CD4-positive, alpha-beta T cell (primary cell): ENCODE results near the gene RNF6. TPM values are rescaled to one million over a fixed set of nuclear protein-coding genes. Genes with fewer than 3 reads are reported as not detected.

Experiments
- ATAC-seq: fragments of 200-7000 bp; cut with Tn5 transposase; one replicate; pipeline ENCODE4 v1.10.0; 2022; ENCODE audit warnings: mild to moderate bottlenecking; ENCODE audit not compliant: poor library complexity
- CTCF ChIA-PET: fragments of 350-600 bp; sonication (Branson Sonifier 250); formaldehyde crosslinking; loops from one replicate; lab custom pipeline; 2021; ENCODE audit warnings: antibody characterized with exemption, inconsistent platforms; lab: Charles Lee
- POLR2A ChIA-PET: fragments of 350-600 bp; sonication (Branson Sonifier 250); formaldehyde crosslinking; loops from one replicate; lab custom pipeline; 2021; ENCODE audit warnings: antibody characterized with exemption, inconsistent platforms; lab: Charles Lee
- DNase-seq, 14 experiments: peaks; one replicate each; pipeline ENCODE4 v3.0.0-alpha.2; 2013 to 2020; ENCODE audit warnings: mixed read lengths in 2 of 14
- H3K27ac ChIP-seq, 2 donors: one replicate each; pipeline versions ENCODE4 v1.5.1 to v1.7.0; 2013; ENCODE audit warnings: low read length in 2 of 2, low read depth in 1 of 2, mild to moderate bottlenecking in 1 of 2
- H3K27me3 ChIP-seq, 2 experiments: 1 replicate in 1 of 2; 2 replicates in 1 of 2; pipeline versions ENCODE4 v1.6.1 to v1.7.0; 2013; ENCODE audit warnings: low read length in 2 of 2, control low read depth in 1 of 2, mild to moderate bottlenecking in 1 of 2, moderate library complexity in 1 of 2; ENCODE audit not compliant: insufficient read depth in 2 of 2, control insufficient read depth in 1 of 2
- H3K36me3 ChIP-seq: one replicate; pipeline ENCODE4 v1.6.1; 2013; ENCODE audit warnings: low read length, control low read depth; ENCODE audit not compliant: insufficient read depth
- H3K4me1 ChIP-seq: one replicate; pipeline ENCODE4 v1.6.1; 2013; ENCODE audit warnings: low read length, control low read depth; ENCODE audit not compliant: insufficient read depth
- H3K4me3 ChIP-seq: one replicate; pipeline ENCODE4 v1.5.1; 2013; ENCODE audit warnings: mild to moderate bottlenecking, low read length, moderate library complexity
- H3K9me3 ChIP-seq, 2 experiments: 1 replicate in 1 of 2; 2 replicates in 1 of 2; pipeline versions ENCODE4 v1.6.1 to v1.7.0; 2013; ENCODE audit warnings: low read length in 2 of 2, mild to moderate bottlenecking in 2 of 2, control low read depth in 1 of 2, moderate library complexity in 1 of 2; ENCODE audit not compliant: control insufficient read depth in 1 of 2, insufficient read depth in 1 of 2
- H3K27ac Mint-ChIP-seq: one replicate; pipeline ENCODE4 v1.8.0; 2020; ENCODE audit warnings: mixed read lengths
- H3K27me3 Mint-ChIP-seq: one replicate; pipeline ENCODE4 v1.8.0; 2021; ENCODE audit warnings: mixed read lengths
- H3K36me3 Mint-ChIP-seq: one replicate; pipeline ENCODE4 v1.8.0; 2021; ENCODE audit warnings: low read depth, mixed read lengths
- H3K4me1 Mint-ChIP-seq: one replicate; pipeline ENCODE4 v1.8.0; 2021; ENCODE audit warnings: low read depth, mixed read lengths
- H3K4me3 Mint-ChIP-seq: one replicate; pipeline ENCODE4 v1.8.0; 2020; ENCODE audit warnings: mild to moderate bottlenecking, mixed read lengths
- H3K9me3 Mint-ChIP-seq: one replicate; pipeline ENCODE4 v1.8.0; 2020; ENCODE audit warnings: mixed read lengths
- CTCF ChIP-seq: fragments of 200-600 bp; IDR thresholded peaks from one replicate; pipeline ENCODE4 v1.8.0; 2022; ENCODE audit warnings: antibody characterized with exemption, mild to moderate bottlenecking
- intact Hi-C, 2 experiments: fragments of 100-400 bp; cut with DNase I in 1 of 2; cut with micrococcal nuclease in 1 of 2; formaldehyde crosslinking; loops; one replicate each; pipeline versions ENCODE4 v1.15.1 to v1.9.0; 2023 to 2025; cut with DNase I, micrococcal nuclease
- total RNA-seq, 174 experiments: library from RNA in 2 of 174; stranded (reverse) in 2 of 174; gene quantifications; one replicate each; pipeline ENCODE4 v1.2.3 and lab custom pipeline; 2021 to 2026

The RNF6 gene
- total RNA-seq, 2 experiments from 2014 or later, result 46.5 to 49.5 TPM

- intact Hi-C loops, result no loop called here
- Mint-ChIP-seq H3K27me3 (no peaks in the 10 kb centered on the region), H3K9me3 (no peaks in the 10 kb centered on the region), H3K4me3 (no peak overlapping the region), H3K4me1 (no peaks in the 10 kb centered on the region), H3K27ac (no peak overlapping the region), H3K36me3 (no peaks in the 10 kb centered on the region)
- Histone ChIP-seq H3K4me1 (no peaks in the 10 kb centered on the region), H3K27me3 (no peaks in the 10 kb centered on the region), H3K36me3 (no peaks in the 10 kb centered on the region), H3K27ac (no peak overlapping the region), H3K4me3 (no peak overlapping the region), H3K9me3 (no peaks in the 10 kb centered on the region)
- ChIA-PET POLR2A (no interaction called here), CTCF (no interaction called here)
- no peak for DNase-seq
- TF ChIP-seq CTCF, result no peak
- ATAC-seq, result no peak
Observed at GRCh38 chr13:26179344-26179743, 42.8 kb downstream of the RNF6 start.

- no peaks in the 10 kb centered on the region for H3K9me3 ChIP-seq
- ATAC-seq, result no peak
- H3K9me3 Mint-ChIP-seq, result no peaks in the 10 kb centered on the region
- intact Hi-C loops, result no loop called here
- CTCF ChIA-PET, result no interaction called here
- H3K4me3 Mint-ChIP-seq, result no peak overlapping the region
- no peaks in the 10 kb centered on the region for H3K27me3 ChIP-seq
- TF ChIP-seq CTCF, result no peak
- POLR2A ChIA-PET, result interaction anchor here (0.6 kb wide), 1 partner anchor 8 kb away, joined by 4 read pairs; no protein-coding TSS in a partner anchor
- no peaks in the 10 kb centered on the region for H3K36me3 Mint-ChIP-seq
- no peak overlapping the region for H3K4me3 ChIP-seq
- no peaks in the 10 kb centered on the region for H3K4me1 Mint-ChIP-seq
- no peak for DNase-seq
- H3K36me3 ChIP-seq, result no peaks in the 10 kb centered on the region
- no peak overlapping the region for H3K27ac ChIP-seq
- H3K27me3 Mint-ChIP-seq, result peaks cover 4% of the 10 kb centered on the region
- no peaks in the 10 kb centered on the region for H3K4me1 ChIP-seq
- H3K27ac Mint-ChIP-seq, result no peak overlapping the region
Observed at GRCh38 chr13:26168835-26169234, 53.3 kb downstream of the RNF6 start.

GRCh38 chr13:26168237-26168814, 53.8 kb downstream of the RNF6 start:
- no peaks in the 10 kb centered on the region for H3K27me3 ChIP-seq
- no peak overlapping the region for H3K4me3 ChIP-seq
- CTCF ChIA-PET, result no interaction called here
- POLR2A ChIA-PET, result interaction anchor here (0.6 kb wide), 1 partner anchor 8 kb away, joined by 4 read pairs; no protein-coding TSS in a partner anchor
- Mint-ChIP-seq H3K36me3 (no peaks in the 10 kb centered on the region), H3K27me3 (peaks cover 4% of the 10 kb centered on the region), H3K4me3 (no peak overlapping the region), H3K4me1 (no peaks in the 10 kb centered on the region), H3K27ac (no peak overlapping the region), H3K9me3 (no peaks in the 10 kb centered on the region)
- H3K9me3 ChIP-seq, result no peaks in the 10 kb centered on the region
- intact Hi-C loops, result no loop called here
- TF ChIP-seq CTCF, result no peak
- DNase-seq (no peak), ATAC-seq (no peak)
- no peak overlapping the region for H3K27ac ChIP-seq
- no peaks in the 10 kb centered on the region for H3K36me3 ChIP-seq
- H3K4me1 ChIP-seq, result no peaks in the 10 kb centered on the region
